Prostate gland (tissue), 2 donors: ENCODE data around the gene USP15.

Experiments used
- POLR2A ChIP-seq: fragments of 450-650 bp; IDR thresholded peaks from one replicate; pipeline ENCODE4 v1.6.1; 2016; ENCODE audit warnings: antibody characterized with exemption, mild to moderate bottlenecking
- POLR2AphosphoS5 ChIP-seq: sonication (generic); formaldehyde crosslinking; IDR thresholded peaks from one replicate; pipeline ENCODE4 v1.6.1; 2017; ENCODE audit warnings: antibody characterized with exemption
- TF ChIP-seq, protein P1 (sequence below), 4 experiments: fragments of 200-600 bp in 2 of 4; fragments of 450-650 bp in 2 of 4; sonication (generic) in 2 of 4; IDR thresholded peaks; 1 replicate in 3 of 4; 2 replicates in 1 of 4; pipeline ENCODE4 v1.5.1; 2016 to 2019; ENCODE audit warnings: antibody characterized with exemption in 4 of 4, mild to moderate bottlenecking in 2 of 4, moderate library complexity in 2 of 4

DNA sequence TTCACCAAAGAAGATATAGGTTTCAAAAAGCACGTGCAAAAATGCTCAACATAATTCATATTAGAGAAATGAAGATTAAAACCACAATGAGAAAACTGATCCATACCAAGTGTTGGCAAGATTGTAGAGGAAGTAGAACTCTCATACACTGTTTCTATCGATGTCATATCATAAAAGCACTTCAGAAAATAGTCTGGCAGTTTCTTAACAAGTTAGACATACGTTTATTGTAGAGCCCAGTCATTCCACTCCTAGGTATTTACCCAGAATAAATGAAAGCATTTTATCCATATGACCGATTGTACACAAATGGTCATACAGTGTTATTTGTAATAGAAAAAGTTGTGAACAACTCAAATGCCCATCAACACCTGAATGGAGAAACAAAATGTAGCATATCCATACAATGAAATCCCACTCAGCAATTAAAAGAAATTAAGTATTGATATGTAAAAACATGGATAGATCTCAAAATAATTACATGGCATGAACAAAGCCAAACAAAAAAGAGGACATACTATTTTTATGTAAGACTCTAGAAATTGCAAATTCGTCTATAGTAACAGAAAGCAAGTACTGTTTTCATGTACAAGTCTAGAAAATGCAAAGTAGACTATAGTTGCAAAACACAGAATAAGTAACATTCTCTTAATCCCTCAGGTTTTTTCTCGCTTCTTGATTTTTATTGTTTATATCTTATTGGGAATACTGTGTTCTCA is 41.0 kb downstream of the USP15 start:
- TF ChIP-seq, protein P1, sequence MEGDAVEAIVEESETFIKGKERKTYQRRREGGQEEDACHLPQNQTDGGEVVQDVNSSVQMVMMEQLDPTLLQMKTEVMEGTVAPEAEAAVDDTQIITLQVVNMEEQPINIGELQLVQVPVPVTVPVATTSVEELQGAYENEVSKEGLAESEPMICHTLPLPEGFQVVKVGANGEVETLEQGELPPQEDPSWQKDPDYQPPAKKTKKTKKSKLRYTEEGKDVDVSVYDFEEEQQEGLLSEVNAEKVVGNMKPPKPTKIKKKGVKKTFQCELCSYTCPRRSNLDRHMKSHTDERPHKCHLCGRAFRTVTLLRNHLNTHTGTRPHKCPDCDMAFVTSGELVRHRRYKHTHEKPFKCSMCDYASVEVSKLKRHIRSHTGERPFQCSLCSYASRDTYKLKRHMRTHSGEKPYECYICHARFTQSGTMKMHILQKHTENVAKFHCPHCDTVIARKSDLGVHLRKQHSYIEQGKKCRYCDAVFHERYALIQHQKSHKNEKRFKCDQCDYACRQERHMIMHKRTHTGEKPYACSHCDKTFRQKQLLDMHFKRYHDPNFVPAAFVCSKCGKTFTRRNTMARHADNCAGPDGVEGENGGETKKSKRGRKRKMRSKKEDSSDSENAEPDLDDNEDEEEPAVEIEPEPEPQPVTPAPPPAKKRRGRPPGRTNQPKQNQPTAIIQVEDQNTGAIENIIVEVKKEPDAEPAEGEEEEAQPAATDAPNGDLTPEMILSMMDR (IDR thresholded peaks at IDR 0.05): no peak
- no peak for TF ChIP-seq POLR2AphosphoS5
- no peak for TF ChIP-seq POLR2A
